ENCODE results near the gene TRPM4. TPM values are rescaled to one million over a fixed set of nuclear protein-coding genes. Genes with fewer than 3 reads are reported as not detected.
"Not testable (repeated sequence)": the region's sequence is repeated elsewhere in the genome, so short reads cannot be mapped to it uniquely, and the experiment has no call there.

TRPM4 gene
- total RNA-seq, 4 donors from 2014 or later: 45.2 to 87.6 (median 62.4) TPM

- TF ChIP-seq, protein P1, sequence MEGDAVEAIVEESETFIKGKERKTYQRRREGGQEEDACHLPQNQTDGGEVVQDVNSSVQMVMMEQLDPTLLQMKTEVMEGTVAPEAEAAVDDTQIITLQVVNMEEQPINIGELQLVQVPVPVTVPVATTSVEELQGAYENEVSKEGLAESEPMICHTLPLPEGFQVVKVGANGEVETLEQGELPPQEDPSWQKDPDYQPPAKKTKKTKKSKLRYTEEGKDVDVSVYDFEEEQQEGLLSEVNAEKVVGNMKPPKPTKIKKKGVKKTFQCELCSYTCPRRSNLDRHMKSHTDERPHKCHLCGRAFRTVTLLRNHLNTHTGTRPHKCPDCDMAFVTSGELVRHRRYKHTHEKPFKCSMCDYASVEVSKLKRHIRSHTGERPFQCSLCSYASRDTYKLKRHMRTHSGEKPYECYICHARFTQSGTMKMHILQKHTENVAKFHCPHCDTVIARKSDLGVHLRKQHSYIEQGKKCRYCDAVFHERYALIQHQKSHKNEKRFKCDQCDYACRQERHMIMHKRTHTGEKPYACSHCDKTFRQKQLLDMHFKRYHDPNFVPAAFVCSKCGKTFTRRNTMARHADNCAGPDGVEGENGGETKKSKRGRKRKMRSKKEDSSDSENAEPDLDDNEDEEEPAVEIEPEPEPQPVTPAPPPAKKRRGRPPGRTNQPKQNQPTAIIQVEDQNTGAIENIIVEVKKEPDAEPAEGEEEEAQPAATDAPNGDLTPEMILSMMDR (IDR thresholded peaks at IDR 0.05): no peak
- no peak for TF ChIP-seq POLR2AphosphoS5 (IDR thresholded peaks at IDR 0.05)
- TF ChIP-seq POLR2A (IDR thresholded peaks at IDR 0.05): no peak
- no peak for TF ChIP-seq EP300 (IDR thresholded peaks at IDR 0.05)
- peaks cover 9% of the 10 kb centered on the region for H3K4me1 ChIP-seq
- no peak overlapping the region for H3K4me3 ChIP-seq
- no peaks in the 10 kb centered on the region for H3K9me3 ChIP-seq
- H3K36me3 ChIP-seq: peaks cover 47% of the 10 kb centered on the region
- H3K27ac ChIP-seq: no peak overlapping the region
- 87% methylated on average over 4 of the region's 4 CpGs for WGBS
- no peaks in the 10 kb centered on the region for H3K27me3 ChIP-seq
- DNase-seq (ENCODE audit: low spot score in 2 of 2): no peak
Observed at GRCh38 chr19:49194408-49194807, 36.8 kb downstream of the TRPM4 start.

DNA sequence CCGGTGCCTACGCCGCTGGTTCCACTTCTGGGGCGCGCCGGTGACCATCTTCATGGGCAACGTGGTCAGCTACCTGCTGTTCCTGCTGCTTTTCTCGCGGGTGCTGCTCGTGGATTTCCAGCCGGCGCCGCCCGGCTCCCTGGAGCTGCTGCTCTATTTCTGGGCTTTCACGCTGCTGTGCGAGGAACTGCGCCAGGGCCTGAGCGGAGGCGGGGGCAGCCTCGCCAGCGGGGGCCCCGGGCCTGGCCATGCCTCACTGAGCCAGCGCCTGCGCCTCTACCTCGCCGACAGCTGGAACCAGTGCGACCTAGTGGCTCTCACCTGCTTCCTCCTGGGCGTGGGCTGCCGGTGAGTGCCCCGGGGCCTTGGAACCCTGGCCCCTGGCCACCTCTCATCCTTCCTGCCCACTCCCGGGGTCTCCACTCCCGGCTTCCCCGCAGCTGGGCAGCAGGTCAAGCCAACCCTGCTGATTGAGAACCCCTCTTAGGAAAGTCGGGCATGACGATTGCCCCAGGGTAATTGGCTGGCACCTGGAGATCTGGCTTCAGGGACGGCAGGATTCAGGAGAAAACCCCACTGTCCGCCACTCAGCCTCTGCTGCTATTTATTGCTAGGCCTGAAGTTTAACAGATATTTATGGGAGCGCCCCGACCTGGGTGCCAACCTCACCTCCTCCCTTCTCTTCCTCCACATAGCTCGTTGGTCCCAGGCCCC, 39.1 kb downstream of the TRPM4 start:
- no peak overlapping the region for H3K4me3 ChIP-seq
- no peak for DNase-seq (ENCODE audit: low spot score in 2 of 2)
- WGBS: 42% methylated on average over 19 of the region's 40 CpGs

GRCh38 chr19:49200238-49200862, 42.8 kb downstream of the TRPM4 start:
- 88% methylated on average over 29 of the region's 29 CpGs for WGBS
- Histone ChIP-seq H3K9me3 (no peaks in the 10 kb centered on the region), H3K27ac (no peak overlapping the region), H3K27me3 (no peaks in the 10 kb centered on the region), H3K36me3 (peaks cover 45% of the 10 kb centered on the region), H3K4me3 (no peak overlapping the region), H3K4me1 (peaks cover 12% of the 10 kb centered on the region)
- DNase-seq (ENCODE audit: low spot score in 2 of 2): no peak
- TF ChIP-seq, protein P1 (IDR thresholded peaks at IDR 0.05): no peak
- no peak for TF ChIP-seq POLR2A (IDR thresholded peaks at IDR 0.05)
- TF ChIP-seq EP300 (IDR thresholded peaks at IDR 0.05): no peak
- no peak for TF ChIP-seq POLR2AphosphoS5 (IDR thresholded peaks at IDR 0.05)

More for the DNA sequence above, 39.1 kb downstream of the TRPM4 start:
- no peak for TF ChIP-seq EP300 (IDR thresholded peaks at IDR 0.05)
- no peaks in the 10 kb centered on the region for H3K27me3 ChIP-seq
- H3K4me1 ChIP-seq: peaks cover 9% of the 10 kb centered on the region
- H3K36me3 ChIP-seq: peaks cover 42% of the 10 kb centered on the region
- H3K27ac ChIP-seq: no peak overlapping the region
- no peaks in the 10 kb centered on the region for H3K9me3 ChIP-seq

- no peak for TF ChIP-seq POLR2A (IDR thresholded peaks at IDR 0.05)
- WGBS: 90% methylated on average over 7 of the region's 7 CpGs
- H3K9me3 ChIP-seq: no peaks in the 10 kb centered on the region
- DNase-seq (ENCODE audit: low spot score in 2 of 2): no peak
- H3K36me3 ChIP-seq: peaks cover 51% of the 10 kb centered on the region
- no peak overlapping the region for H3K4me3 ChIP-seq
- H3K27ac ChIP-seq: no peak overlapping the region
- peaks cover 12% of the 10 kb centered on the region for H3K4me1 ChIP-seq
- no peaks in the 10 kb centered on the region for H3K27me3 ChIP-seq
Observed at GRCh38 chr19:49201042-49201441, 43.5 kb downstream of the TRPM4 start.

GRCh38 chr19:49205114-49205513, 47.5 kb downstream of the TRPM4 start:
- TF ChIP-seq POLR2A (IDR thresholded peaks at IDR 0.05): no peak
- TF ChIP-seq, protein P1 (IDR thresholded peaks at IDR 0.05): no peak
- no peak for TF ChIP-seq EP300 (IDR thresholded peaks at IDR 0.05)
- no peak for TF ChIP-seq POLR2AphosphoS5 (IDR thresholded peaks at IDR 0.05)
- Histone ChIP-seq H3K4me1 (peaks cover 9% of the 10 kb centered on the region), H3K27me3 (no peaks in the 10 kb centered on the region), H3K4me3 (no peak overlapping the region), H3K36me3 (peaks cover 41% of the 10 kb centered on the region), H3K27ac (no peak overlapping the region), H3K9me3 (no peaks in the 10 kb centered on the region)
- 85% methylated on average over 7 of the region's 7 CpGs for WGBS
- DNase-seq (ENCODE audit: low spot score in 2 of 2): no peak

- 93% methylated on average over 4 of the region's 4 CpGs for WGBS
- H3K36me3 ChIP-seq: peaks cover 34% of the 10 kb centered on the region
- not testable (repeated sequence) for H3K4me3 ChIP-seq; H3K9me3 ChIP-seq; H3K27me3 ChIP-seq; DNase-seq (ENCODE audit: low spot score in 2 of 2); H3K27ac ChIP-seq
- H3K4me1 ChIP-seq: peaks cover 12% of the 10 kb centered on the region
Observed at GRCh38 chr19:49209502-49209901, 51.9 kb downstream of the TRPM4 start.

Data from suprapubic skin (tissue), 4 donors.